GM18502 (cell line): Measurements from ENCODE around the gene ETV3.

Experiments
- ATAC-seq: cut with Tn5 transposase; IDR thresholded peaks from one replicate; pipeline ENCODE4 v1.9.1; 2021; ENCODE audit warnings: mild to moderate bottlenecking; ENCODE audit not compliant: unreplicated experiment, poor library complexity

ETV3 gene

GRCh38 chr1:157142201-157142600 lies 4.0 kb upstream of the ETV3 start:
- no peak for ATAC-seq

GRCh38 chr1:157141212-157141855 lies 3.1 kb upstream of the ETV3 start:
- ATAC-seq: no peak

GRCh38 chr1:157140063-157140588 lies 1.9 kb upstream of the ETV3 start:
- no peak for ATAC-seq

DNA sequence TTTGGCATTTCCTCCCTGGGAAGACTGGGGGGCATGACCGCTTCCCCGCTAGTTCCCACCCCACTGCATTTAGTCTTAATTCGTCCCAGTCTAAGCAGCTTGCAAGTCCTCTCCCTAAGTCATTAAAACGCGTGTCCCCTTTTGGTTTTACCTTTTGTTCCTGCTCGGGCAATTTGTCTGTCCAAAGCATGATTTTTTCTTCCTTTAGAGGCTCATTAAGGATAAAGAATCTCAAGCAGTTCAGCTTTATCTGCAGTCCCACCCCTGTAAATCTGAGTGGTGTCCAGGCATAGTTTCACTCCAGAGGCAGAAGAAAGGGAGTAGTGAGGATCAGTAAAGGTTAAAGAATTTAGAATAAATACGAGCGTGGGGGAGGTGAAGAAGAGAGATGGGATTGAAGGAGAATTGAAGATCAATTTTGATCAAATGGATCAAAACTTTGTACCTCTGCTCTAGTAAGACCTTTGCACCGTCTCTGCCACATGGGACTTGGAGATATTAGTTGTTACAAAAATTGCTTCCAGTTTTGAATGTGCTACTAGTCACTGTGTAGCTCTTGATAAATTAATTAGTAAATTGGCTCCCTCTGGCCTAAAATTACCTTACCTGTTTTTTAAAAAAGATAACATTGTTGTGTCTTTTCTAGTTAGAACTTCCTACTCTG lies 989 bp upstream of the ETV3 start:
- ATAC-seq: no peak

- no peak for ATAC-seq
Observed at GRCh38 chr1:157137408-157138219, 581 bp downstream of the ETV3 start.

DNA sequence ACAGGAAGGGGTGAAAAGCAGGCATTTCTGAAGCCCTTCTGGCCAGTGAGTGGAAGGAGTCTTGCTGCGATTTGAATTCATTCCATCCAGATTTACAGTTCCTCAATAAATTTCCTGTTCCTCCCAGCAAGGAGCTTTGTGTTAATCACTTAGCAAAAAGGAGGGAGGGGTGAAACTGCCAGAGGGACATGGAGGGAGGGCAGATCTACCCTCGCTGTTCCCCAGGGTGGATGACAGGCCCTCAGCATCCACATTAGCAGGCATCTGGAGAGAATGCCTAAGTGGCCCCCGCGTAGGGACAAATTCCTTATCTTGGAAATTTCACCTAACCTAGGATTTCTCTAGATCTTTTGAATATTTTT lies 1.2 kb downstream of the ETV3 start:
- ATAC-seq: no peak

- no peak for ATAC-seq
Observed at GRCh38 chr1:157136133-157136532, 2.1 kb downstream of the ETV3 start.

GRCh38 chr1:157135646-157136045 lies 2.5 kb downstream of the ETV3 start:
- ATAC-seq: no peak

DNA sequence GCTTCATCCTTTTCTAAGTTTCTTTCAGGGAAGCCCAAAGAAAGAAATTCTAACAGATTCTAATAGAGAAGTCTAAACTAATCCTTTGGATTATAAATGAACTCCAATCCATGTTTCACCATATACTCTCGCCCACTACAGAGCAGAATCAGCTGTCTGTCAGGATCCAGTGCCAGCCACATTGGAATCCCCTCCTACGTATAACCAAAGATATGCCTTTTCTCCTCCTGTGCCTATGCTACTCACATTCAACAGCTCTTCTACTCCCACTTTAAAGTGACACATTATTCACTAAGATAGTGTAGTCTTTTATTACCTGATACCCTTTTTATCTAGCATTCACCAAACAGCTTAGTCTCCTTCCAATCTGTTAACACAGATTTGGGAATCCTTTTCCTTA lies 3.1 kb downstream of the ETV3 start:
- no peak for ATAC-seq

DNA sequence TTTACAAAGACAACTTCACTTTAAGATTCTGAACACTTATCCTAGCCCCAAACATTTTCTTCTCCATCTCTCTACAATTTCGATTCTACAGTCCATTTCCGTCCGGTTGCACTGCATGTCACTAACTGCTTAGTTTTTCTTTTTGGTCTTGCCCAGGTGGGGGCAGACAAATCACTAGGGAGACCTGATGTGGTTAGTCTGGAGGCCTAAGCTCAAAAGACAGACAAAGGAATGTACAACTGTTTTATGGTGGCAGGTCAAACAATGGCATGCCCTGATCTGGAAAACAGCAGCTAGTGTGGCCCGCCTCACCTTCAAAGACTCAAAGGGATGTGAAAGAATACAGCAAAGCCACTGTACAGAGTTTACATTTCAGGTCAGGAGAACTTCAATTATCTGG lies 3.8 kb downstream of the ETV3 start:
- no peak for ATAC-seq

- no peak for ATAC-seq
Observed at GRCh38 chr1:157133426-157133825, 4.8 kb downstream of the ETV3 start.

DNA sequence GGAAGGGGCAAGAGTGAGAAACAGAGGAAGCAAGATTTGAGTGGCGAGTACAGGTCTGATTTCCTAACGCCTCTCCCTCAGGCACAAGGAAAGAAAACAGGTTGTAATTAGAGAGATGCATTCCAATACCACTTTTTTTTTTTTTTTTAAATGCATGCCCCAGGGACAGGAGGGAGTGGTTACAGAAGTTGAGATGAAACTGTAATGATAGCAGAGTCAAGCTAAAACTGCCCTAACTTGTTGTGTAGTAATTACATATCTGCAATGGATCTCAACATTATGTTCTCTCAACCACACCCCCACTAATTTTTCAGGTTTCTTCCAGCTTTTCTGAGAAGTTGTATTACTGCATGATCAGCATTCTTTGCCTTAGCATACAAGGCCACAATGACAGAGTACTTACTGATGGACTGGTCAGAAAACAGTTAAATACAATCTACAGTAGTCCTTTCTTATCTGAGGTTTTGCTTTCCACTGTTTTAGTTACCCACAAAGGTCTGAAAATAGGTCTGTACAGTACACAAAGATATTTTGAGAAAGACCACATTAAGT lies 5.5 kb downstream of the ETV3 start:
- ATAC-seq: no peak

GRCh38 chr1:157132111-157132510 lies 6.1 kb downstream of the ETV3 start:
- ATAC-seq: no peak

DNA sequence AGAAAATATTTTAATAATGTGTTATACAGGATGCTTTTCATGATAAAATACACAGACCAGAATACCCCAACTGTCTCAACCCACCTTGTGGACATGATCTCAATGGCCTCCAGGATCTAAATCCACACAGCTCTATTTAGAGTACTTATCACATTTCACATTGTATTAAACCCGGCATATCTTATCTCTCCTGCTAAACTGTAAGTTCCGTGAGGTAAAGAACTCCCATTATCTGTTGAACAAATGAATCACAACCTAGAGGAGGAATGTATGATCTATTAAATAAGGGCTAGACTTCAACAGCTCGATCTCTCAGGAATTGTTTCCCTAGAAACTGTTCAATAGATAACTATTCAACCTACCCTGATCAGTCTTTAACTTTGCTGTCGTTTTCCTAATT lies 6.9 kb downstream of the ETV3 start:
- ATAC-seq: no peak

- no peak for ATAC-seq
Observed at GRCh38 chr1:157124855-157125254, 13.3 kb downstream of the ETV3 start.

- no peak for ATAC-seq
Observed at GRCh38 chr1:157119448-157119847, 18.7 kb downstream of the ETV3 start.

GRCh38 chr1:157119008-157119407 lies 19.2 kb downstream of the ETV3 start:
- ATAC-seq: no peak

DNA sequence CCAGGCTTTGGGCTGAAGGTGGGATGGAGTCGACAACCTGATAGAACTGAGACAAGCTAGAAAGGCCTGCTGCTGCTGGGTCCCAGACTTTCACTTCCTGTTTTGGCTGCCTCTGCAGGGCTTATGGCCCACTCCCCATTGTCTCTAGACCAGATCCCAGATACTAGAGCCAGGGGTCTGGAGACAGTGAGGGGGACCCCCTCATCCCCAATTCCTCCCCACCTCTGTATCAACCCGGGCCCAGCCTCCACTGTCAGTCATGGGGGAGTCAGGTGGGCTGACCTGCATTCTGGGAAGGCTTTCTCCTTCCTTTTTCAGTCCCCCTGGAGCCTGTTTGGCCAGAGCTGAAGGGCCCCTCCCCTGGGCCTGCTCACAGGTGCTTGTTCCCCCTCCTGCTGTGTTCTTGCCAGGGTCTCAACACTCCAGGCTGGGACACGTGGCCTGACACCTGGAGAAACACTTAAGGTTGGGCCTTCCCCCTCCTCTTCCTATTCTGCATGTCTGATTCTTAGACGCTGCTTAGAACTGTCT lies 20.6 kb downstream of the ETV3 start:
- no peak for ATAC-seq

DNA sequence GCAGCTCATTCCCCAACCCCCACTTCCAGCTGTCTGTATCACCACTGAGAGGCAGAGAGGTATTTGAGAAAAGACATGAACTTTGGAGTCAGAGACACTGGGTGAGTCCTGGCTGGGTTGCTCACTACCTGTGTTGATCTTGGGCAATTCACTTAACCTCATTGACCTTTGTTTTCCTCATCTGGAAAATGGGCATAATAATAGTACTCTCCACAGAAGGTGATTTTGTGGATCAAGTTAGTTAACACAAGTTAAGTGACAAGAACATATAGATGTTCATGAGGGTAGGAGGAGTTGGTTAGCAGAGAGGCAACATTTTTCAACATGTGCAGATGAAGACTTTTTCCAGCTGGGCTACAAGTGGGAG lies 21.5 kb downstream of the ETV3 start:
- no peak for ATAC-seq

DNA sequence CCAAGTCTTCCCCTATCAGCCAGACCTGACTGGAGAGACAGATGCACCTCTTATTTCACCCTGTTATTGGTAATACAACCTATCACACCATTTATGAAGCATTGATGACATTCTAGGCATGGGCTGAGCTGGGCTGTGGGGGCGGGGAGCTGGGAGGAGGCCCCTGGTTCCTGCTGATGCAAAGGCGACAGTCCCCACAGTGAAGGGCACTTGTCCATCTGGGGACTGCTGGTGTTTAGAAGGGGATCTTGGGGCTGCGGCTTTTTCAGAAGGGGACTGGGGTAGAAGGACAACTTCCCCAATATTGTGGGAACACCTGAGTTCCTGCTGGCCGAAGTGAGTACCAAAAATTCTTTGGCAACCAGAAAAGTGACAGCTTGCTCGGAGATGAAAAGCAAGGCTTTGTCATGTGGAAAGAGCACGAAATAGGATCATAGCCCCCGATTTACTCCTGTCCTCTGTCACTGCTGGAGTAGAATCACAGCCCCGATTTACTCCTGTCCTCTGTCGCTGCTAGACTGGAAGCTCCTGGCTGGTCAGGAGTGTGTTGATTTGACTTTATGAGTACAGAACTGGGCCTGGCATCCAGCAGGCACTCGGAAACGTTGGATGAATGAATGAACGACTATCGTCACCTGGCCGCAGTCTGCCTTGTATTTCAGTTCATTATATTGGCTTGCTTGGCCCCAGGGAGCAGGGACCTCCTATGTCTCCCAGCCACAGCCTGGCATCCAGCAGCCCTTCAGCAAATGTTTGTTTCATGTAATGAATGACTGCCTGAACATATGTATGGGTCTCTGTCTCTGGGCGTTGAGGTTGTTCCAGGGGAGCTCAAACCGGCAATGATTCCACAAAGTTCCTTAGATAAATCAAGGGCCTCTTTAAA lies 22.1 kb downstream of the ETV3 start:
- no peak for ATAC-seq
